Activated naive CD8-positive, alpha-beta T cell treated with anti-CD3 and anti-CD28 coated beads, Interleukin-2, amount 50 U/mL, for 24 hours (primary cell): Measurements from ENCODE around the gene PRUNE2.

Source experiments
- ATAC-seq: fragments of 150-1000 bp; cut with Tn5 transposase; one replicate; pipeline ENCODE4 v1.10.0; 2021
- DNase-seq: peaks from one replicate; pipeline ENCODE4 v3.0.0; 2021
- H3K27ac Mint-ChIP-seq: one replicate; pipeline ENCODE4 v1.8.0; 2021; ENCODE audit warnings: mild to moderate bottlenecking, mixed read lengths
- H3K27me3 Mint-ChIP-seq: one replicate; pipeline ENCODE4 v1.8.0; 2021; ENCODE audit warnings: mixed read lengths
- H3K36me3 Mint-ChIP-seq: one replicate; pipeline ENCODE4 v1.8.0; 2021; ENCODE audit warnings: low read depth, mixed read lengths
- H3K4me1 Mint-ChIP-seq: one replicate; pipeline ENCODE4 v1.8.0; 2021; ENCODE audit warnings: mixed read lengths
- H3K4me3 Mint-ChIP-seq: one replicate; pipeline ENCODE4 v1.8.0; 2021; ENCODE audit warnings: mild to moderate bottlenecking, moderate library complexity, mixed read lengths
- H3K9me3 Mint-ChIP-seq: one replicate; pipeline ENCODE4 v1.8.0; 2021; ENCODE audit warnings: mixed read lengths

Gene PRUNE2

DNA sequence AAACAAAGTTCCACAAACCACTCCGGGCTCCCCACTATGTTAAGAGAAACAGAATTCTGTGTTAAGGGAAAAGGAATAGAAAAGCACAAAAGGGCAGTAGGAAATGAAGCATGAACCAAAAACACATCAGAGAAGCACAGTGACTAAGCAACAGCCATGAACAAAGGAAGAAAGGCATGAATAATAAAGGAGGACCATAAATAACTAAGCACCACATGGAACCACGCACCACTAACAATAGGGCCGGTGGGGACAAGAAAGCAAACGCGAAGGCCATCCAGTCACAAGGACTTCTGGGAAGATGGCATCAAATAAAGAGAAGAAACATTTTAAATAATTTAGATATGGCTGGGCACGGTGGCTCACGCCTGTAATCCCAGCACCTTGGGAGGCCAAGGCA is 18.0 kb downstream of the PRUNE2 start:
- Mint-ChIP-seq H3K4me1 (no peaks in the 10 kb centered on the region), H3K36me3 (no peaks in the 10 kb centered on the region), H3K9me3 (no peaks in the 10 kb centered on the region), H3K27ac (no peak overlapping the region), H3K4me3 (no peak overlapping the region), H3K27me3 (peaks cover 2% of the 10 kb centered on the region)
- ATAC-seq (no peak), DNase-seq (no peak)

DNA sequence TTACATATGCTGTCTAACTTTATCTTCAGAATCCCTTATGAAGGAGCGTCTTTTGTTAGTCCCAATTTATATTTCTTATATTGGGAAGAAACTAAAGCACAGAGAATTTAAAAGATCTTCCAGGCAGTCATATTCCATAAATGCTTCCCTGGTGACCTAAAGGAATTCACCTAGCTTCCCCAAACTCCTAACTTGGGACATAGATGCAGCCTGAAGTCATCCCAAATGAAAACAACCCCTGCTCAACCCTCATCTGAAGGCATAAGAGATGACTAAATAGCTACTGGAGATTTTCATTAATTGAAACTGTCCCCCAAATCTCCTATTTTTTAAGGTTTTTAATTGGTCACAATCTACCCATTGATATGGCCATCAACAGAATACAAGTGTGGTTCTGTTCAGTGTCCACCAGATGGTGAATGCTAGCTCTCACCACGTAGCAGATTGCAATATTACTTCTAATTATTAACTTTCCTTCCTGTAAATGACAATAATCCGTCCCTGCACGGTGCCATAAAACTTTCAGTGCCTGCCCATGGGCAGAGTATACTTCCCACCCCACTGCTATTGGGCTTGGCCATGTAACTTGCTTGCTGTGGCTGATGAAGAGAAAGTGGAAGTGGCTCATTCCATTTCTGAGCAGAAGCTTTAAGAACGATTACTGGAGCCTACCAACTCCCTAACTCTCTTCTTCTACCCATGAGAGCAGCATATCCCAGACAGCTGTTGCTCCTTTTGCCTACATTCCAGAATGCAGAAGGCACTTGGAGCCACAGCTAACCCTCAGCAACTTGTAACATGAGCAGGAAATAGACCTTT is 18.7 kb downstream of the PRUNE2 start:
- no peak for DNase-seq
- peaks cover 2% of the 10 kb centered on the region for H3K27me3 Mint-ChIP-seq
- H3K9me3 Mint-ChIP-seq = no peaks in the 10 kb centered on the region
- no peak overlapping the region for H3K27ac Mint-ChIP-seq
- H3K4me1 Mint-ChIP-seq = no peaks in the 10 kb centered on the region
- no peak overlapping the region for H3K4me3 Mint-ChIP-seq
- no peaks in the 10 kb centered on the region for H3K36me3 Mint-ChIP-seq
- ATAC-seq = no peak

DNA sequence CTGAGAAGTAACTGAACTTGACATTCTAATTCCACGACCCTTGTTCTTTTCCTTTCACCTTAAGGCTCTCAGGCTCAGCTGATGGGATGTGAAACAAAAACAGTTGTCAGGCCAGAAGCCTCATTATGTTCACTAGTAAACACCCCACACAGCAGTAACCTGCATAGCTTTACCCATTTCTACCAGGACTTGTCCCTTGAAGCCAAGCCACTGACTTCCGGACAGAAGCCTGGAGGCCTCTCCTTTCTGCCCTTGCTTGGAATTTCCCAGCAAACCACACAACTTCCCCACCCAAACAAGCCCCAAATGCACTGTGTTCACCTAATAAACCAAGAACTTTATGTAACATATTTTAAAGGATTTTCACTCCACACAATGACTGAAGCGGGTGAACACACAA is 19.6 kb downstream of the PRUNE2 start:
- no peak for ATAC-seq
- Mint-ChIP-seq H3K9me3 (no peaks in the 10 kb centered on the region), H3K4me1 (no peaks in the 10 kb centered on the region), H3K27me3 (peaks cover 2% of the 10 kb centered on the region), H3K36me3 (no peaks in the 10 kb centered on the region), H3K4me3 (no peak overlapping the region), H3K27ac (no peak overlapping the region)
- no peak for DNase-seq

DNA sequence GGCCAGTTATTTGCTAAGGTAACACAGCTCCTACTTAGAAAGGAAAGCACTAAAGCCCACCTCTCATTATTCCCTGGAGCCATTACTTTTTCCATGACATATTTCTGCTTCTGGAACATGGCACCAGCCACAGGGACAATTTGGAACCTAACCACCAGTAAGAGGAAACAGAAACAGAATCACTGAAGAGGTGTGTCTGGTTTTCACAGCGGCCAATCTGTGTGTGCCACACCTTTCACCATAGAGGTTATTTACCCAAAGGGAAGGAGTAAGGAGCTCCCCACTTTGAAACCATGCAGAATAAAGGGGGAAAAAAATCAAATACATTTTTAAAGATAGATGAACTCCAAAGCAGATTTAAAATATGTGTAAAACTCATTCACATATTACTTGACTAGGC is 21.1 kb downstream of the PRUNE2 start:
- no peak overlapping the region for H3K27ac Mint-ChIP-seq
- H3K9me3 Mint-ChIP-seq = no peaks in the 10 kb centered on the region
- H3K36me3 Mint-ChIP-seq = no peaks in the 10 kb centered on the region
- peaks cover 2% of the 10 kb centered on the region for H3K27me3 Mint-ChIP-seq
- DNase-seq = no peak
- ATAC-seq = no peak
- no peak overlapping the region for H3K4me3 Mint-ChIP-seq
- no peaks in the 10 kb centered on the region for H3K4me1 Mint-ChIP-seq

DNA sequence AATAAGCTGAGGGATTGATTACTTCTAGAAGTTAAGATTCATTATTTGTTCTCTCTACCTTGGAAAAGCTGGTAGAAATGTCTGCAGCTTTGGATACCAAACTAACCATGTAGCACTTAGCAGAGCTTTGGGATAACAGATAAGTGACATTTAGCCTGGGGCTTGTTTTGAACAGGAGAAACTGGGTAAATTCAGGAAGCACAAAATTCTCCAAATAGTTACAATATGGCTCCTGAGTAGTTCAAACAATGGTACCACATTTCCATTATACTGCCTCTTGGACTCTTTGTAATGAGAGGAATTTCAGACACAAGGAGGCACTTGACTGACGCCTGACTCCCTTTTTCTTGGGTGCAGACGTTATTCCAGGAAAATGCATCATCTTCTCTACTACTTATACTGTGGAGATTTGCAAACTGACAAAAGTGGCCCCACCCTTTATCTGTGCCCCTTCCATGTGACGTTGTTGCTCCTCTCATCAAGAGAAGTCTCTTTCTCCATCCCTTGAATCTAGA is 22.5 kb downstream of the PRUNE2 start:
- Mint-ChIP-seq H3K4me3 (no peak overlapping the region), H3K4me1 (no peaks in the 10 kb centered on the region), H3K27me3 (no peaks in the 10 kb centered on the region), H3K9me3 (no peaks in the 10 kb centered on the region), H3K27ac (no peak overlapping the region), H3K36me3 (no peaks in the 10 kb centered on the region)
- ATAC-seq = no peak
- DNase-seq = no peak

DNA sequence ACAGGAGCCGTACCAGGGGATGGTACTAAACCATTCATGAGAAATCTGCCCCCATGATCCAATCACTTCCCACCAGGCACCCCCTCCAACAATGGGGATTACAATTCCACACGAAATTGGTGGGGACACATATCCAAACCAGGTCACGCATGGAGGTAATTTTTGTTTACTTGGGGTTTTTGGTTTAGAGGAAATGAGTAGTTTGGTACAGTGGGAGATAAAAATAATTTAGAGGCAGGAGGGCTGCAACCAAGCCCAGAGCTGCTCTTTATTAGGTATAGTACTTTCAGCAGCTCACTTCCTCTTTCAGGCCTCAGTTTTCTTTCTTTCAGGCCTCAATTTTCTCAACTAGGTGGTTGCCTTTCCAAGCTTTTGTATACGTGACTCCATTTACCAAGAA is 23.2 kb downstream of the PRUNE2 start:
- Mint-ChIP-seq H3K36me3 (no peaks in the 10 kb centered on the region), H3K27me3 (no peaks in the 10 kb centered on the region), H3K27ac (no peak overlapping the region), H3K4me1 (no peaks in the 10 kb centered on the region), H3K4me3 (no peak overlapping the region), H3K9me3 (no peaks in the 10 kb centered on the region)
- ATAC-seq (no peak), DNase-seq (no peak)

DNA sequence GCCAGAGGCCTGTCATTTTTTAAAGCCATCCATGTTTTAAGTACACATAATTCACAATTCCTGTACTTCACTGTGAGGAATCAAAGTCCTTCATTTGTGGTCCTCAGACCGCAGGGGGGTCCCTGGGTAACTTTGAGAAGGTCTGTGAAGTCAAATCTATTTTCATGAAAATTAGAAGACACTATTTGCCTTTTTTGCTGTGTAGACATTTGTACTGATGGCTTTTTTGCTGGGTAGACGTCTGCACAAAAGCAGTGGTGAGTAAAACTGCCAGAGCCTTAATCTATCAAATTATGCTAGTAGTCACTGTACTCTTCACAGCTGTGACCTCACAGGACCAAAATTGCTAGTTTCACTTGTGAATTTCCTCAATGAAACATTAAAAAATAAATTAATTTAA is 25.7 kb downstream of the PRUNE2 start:
- Mint-ChIP-seq H3K27me3 (no peaks in the 10 kb centered on the region), H3K4me1 (no peaks in the 10 kb centered on the region), H3K4me3 (no peak overlapping the region), H3K27ac (no peak overlapping the region), H3K9me3 (no peaks in the 10 kb centered on the region), H3K36me3 (no peaks in the 10 kb centered on the region)
- no peak for ATAC-seq
- DNase-seq = no peak

DNA sequence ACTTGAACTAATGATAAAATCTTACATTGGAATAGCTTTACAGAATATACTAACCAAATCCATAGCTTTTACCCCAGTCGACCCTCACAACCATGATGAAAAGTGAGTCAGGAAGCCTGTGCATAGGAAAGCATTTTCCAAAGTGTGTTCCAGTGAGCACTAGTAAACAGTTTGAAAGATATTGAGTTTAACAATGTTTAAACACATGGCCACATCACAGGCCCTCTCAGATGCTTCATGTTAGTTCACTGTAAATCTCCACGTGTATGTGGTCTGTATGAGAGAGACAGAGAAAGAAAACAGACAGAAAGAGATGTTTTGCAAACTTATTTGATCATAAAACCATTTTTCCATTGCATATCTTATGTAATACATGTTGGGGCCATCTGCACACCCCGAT is 27.0 kb downstream of the PRUNE2 start:
- Mint-ChIP-seq H3K27me3 (peaks cover 3% of the 10 kb centered on the region), H3K9me3 (no peaks in the 10 kb centered on the region), H3K4me1 (no peaks in the 10 kb centered on the region), H3K36me3 (no peaks in the 10 kb centered on the region), H3K27ac (no peak overlapping the region), H3K4me3 (no peak overlapping the region)
- ATAC-seq (no peak), DNase-seq (no peak)

DNA sequence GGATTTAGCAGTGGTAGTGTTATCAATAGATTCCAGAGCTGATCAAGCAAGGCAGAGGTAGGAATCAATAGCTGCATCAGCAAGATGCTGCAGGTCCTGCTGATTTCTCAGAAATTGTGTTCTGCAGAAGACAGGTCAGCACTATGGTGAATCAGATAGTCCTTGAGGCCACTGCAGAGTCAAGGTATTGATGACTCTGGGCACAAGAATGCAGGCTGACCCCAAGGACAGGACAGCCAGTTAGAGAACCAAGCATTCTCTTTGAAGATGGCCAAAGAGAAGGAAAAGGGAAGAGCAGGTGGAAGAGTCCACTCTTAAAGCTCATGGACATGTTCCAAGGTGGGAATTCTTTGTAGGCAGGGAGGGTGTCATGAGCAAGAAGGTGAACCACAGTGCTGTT is 28.0 kb downstream of the PRUNE2 start:
- H3K9me3 Mint-ChIP-seq = no peaks in the 10 kb centered on the region
- H3K4me1 Mint-ChIP-seq = no peaks in the 10 kb centered on the region
- no peak overlapping the region for H3K27ac Mint-ChIP-seq
- no peak overlapping the region for H3K4me3 Mint-ChIP-seq
- H3K36me3 Mint-ChIP-seq = no peaks in the 10 kb centered on the region
- H3K27me3 Mint-ChIP-seq = peaks cover 3% of the 10 kb centered on the region
- no peak for DNase-seq
- no peak for ATAC-seq

DNA sequence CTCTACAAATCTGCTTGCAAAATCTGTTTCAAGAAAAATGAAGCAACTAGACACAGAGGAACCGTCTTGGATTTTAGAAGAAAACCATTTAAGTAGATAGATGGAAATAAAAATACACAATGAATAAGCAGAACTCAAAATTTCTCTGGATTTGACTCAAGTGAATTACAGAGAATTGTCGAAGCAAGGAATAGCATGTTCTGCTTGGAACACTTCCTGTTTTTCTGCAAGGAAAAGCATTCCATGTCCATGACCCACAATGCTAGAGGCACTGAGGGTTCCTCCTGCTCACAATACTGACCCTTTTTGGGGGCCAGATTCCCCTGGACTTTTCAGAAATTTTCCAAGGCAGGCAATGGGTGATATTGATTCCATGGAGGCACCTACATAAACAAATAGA is 29.8 kb downstream of the PRUNE2 start:
- ATAC-seq (no peak), DNase-seq (no peak)
- Mint-ChIP-seq H3K27ac (no peak overlapping the region), H3K9me3 (no peaks in the 10 kb centered on the region), H3K4me3 (no peak overlapping the region), H3K27me3 (peaks cover 7% of the 10 kb centered on the region), H3K4me1 (no peaks in the 10 kb centered on the region), H3K36me3 (no peaks in the 10 kb centered on the region)

DNA sequence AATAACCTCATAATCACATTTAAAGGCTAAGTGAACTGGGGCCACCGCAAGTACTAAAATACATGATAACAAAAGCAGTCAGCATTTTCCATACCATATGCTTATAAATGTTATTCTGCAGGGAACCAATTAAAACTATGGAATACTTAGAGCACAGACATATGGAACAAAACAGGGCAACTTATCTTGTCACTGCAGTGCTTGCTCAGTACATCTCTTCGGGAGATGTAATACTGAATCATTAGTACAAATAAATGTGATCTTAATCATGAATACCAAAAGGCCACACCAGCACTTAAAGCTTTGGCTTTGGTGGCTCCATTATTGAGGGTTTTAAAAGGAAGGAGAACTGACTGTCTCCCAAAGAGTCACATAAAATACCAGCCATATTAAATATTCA is 32.1 kb downstream of the PRUNE2 start:
- no peak for ATAC-seq
- Mint-ChIP-seq H3K27me3 (peaks cover 7% of the 10 kb centered on the region), H3K4me1 (no peaks in the 10 kb centered on the region), H3K36me3 (no peaks in the 10 kb centered on the region), H3K27ac (no peak overlapping the region), H3K4me3 (no peak overlapping the region), H3K9me3 (no peaks in the 10 kb centered on the region)
- DNase-seq = no peak

DNA sequence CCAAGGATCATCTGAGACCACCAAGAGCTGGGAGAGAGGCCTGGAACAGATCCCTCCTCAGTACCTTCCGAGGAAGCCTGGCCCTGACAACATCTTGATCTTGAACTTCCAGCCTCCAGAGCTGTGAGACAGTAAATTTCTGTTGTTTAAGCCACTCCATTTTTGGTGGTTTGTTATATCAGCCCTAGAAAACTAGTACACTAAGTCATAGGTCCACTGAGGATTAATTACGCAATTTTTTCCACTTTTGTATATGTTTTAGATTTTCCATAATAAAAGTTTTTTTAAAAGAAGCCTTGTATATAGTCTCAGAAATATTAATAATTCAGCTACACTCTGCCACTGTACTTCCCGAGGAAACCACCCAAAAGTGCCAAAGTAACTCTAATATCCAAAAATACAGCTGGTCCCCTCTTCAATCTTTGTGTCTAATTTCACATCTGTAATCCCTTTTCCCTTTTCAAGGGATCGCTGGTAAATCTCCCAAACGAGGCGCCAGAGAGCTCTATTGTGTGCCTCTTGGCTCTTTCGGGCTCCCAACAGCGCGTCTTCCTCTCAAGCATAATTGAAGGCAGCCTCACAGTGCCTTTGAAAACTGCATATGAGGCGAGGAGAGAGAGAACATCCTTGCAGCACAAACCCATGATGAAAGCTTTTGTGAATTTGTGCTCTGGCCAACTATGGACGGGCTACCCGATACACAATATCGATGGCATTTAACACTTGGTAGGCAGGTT is 32.7 kb downstream of the PRUNE2 start:
- no peak overlapping the region for H3K27ac Mint-ChIP-seq
- H3K4me3 Mint-ChIP-seq = no peak overlapping the region
- no peaks in the 10 kb centered on the region for H3K36me3 Mint-ChIP-seq
- no peaks in the 10 kb centered on the region for H3K9me3 Mint-ChIP-seq
- H3K4me1 Mint-ChIP-seq = no peaks in the 10 kb centered on the region
- H3K27me3 Mint-ChIP-seq = peaks cover 7% of the 10 kb centered on the region
- DNase-seq (no peak), ATAC-seq (no peak)

DNA sequence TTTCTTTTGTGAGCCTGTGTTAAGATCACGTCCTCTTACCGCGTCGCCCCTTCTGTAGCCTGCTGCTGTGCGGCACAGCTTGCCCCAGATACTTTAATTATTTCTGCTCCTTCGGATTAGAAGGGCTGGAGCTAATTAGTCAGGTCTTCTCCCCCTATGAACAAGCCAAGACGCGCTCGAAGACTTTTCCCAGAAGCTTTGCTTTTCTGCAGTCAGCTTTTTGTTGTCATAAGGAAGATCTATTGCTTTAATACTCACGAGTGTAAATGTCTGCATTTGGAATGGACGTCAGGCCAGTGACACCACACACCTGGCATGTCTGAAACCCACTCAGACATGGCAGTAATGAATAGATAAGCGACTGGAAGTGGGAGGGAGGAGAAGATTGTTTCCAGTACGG is 37.0 kb downstream of the PRUNE2 start:
- peaks cover 4% of the 10 kb centered on the region for H3K4me1 Mint-ChIP-seq

DNA sequence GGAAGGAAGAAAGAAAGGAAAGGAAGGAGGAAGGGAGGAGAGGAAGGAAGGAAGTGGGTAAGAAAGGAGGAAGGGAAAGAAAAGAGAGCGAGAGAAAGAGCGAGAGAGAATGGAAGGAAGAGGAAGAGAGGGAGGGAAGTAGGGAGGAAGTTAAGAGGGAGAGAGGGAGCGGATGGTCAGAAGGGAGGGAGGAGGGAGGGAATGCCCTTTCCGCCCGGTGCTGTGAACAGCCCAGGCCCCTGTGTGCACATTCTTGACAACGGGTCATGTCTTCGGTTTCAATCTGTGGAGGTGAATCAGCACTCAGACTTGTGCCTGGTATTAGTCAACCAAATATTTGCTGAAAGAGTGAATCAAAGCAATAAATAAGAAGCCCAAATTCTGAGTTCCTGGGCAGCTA is 39.2 kb downstream of the PRUNE2 start:
- peaks cover 4% of the 10 kb centered on the region for H3K4me1 Mint-ChIP-seq
- no peaks in the 10 kb centered on the region for H3K9me3 Mint-ChIP-seq
- no peak for ATAC-seq
- H3K36me3 Mint-ChIP-seq = no peaks in the 10 kb centered on the region
- H3K27me3 Mint-ChIP-seq = peaks cover 9% of the 10 kb centered on the region
- H3K27ac Mint-ChIP-seq = no peak overlapping the region
- H3K4me3 Mint-ChIP-seq = no peak overlapping the region
- DNase-seq = no peak

More for the DNA sequence above, 37.0 kb downstream of the PRUNE2 start:
- peaks cover 13% of the 10 kb centered on the region for H3K27me3 Mint-ChIP-seq
- ATAC-seq (no peak), DNase-seq (no peak)
- no peaks in the 10 kb centered on the region for H3K36me3 Mint-ChIP-seq
- H3K27ac Mint-ChIP-seq = no peak overlapping the region
- H3K4me3 Mint-ChIP-seq = no peak overlapping the region
- H3K9me3 Mint-ChIP-seq = no peaks in the 10 kb centered on the region

DNA sequence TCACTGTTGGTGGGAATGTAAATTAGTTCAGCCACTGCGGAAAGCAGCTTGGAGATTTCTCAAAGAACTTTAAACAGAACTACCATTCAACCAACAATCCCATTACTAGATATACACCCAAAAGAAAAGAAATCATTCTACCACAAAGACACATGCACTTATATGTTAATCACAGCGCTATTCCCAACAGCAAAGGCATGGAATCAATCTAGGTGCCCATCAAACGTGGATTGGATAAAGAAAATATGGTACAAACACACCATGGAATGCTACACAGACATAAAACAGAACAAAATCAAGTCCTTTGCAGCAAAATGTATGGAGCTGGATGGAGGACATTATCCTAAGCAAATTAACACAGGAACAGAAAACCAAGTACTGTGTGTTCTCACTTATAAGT is 42.1 kb downstream of the PRUNE2 start:
- no peak for DNase-seq
- Mint-ChIP-seq H3K4me1 (peaks cover 4% of the 10 kb centered on the region), H3K36me3 (no peaks in the 10 kb centered on the region), H3K27me3 (peaks cover 9% of the 10 kb centered on the region), H3K9me3 (no peaks in the 10 kb centered on the region), H3K4me3 (no peak overlapping the region), H3K27ac (no peak overlapping the region)
- no peak for ATAC-seq
